HEK293 (cell line): Measurements from ENCODE around the gene NEXN.

ENCODE experiments used
- CTCF ChIA-PET: fragments of 350-600 bp; formaldehyde crosslinking; extraction: SDS; loops from one replicate; lab custom pipeline; 2021; ENCODE audit warnings: antibody characterized with exemption; lab: Yijun Ruan, JAX
- POLR2A ChIA-PET: fragments of 300-600 bp; formaldehyde crosslinking; extraction: SDS; loops from one replicate; lab custom pipeline; 2020; ENCODE audit warnings: antibody characterized with exemption, inconsistent platforms; lab: Yijun Ruan, JAX
- H3K27ac ChIP-seq: fragments of 200-500 bp; sonication (Bioruptor generic); 2 replicates; pipeline ENCODE4 v1.5.1; 2014; ENCODE audit warnings: low read depth, low read length, control low read depth, inconsistent platforms; ENCODE audit errors: extremely low read depth
- H3K36me3 ChIP-seq, 2 experiments: fragments of 200-500 bp in 1 of 2; sonication (Bioruptor generic) in 1 of 2; 1 replicate in 1 of 2; 2 replicates in 1 of 2; pipeline ENCODE4 v1.5.1; 2014 to 2017; ENCODE audit warnings: inconsistent platforms in 2 of 2, low read length in 2 of 2; ENCODE audit not compliant: control insufficient read depth in 2 of 2, insufficient read depth in 1 of 2
- H3K4me1 ChIP-seq: fragments of 200-500 bp; sonication (Bioruptor generic); 2 replicates; pipeline ENCODE4 v1.5.1; 2014; ENCODE audit warnings: mild to moderate bottlenecking, low read length, inconsistent platforms; ENCODE audit not compliant: control insufficient read depth, insufficient read depth
- H3K4me3 ChIP-seq: 2 replicates; pipeline ENCODE4 v1.5.1; 2011; ENCODE audit warnings: low read depth, mild to moderate bottlenecking, control low read depth, low read length, moderate library complexity
- H3K9me3 ChIP-seq: fragments of 200-500 bp; sonication (Bioruptor generic); 2 replicates; pipeline ENCODE4 v1.5.1; 2014; ENCODE audit warnings: low read depth, low read length, inconsistent platforms; ENCODE audit not compliant: control insufficient read depth, insufficient read depth
- EGR2 ChIP-seq: fragments of 450-650 bp; formaldehyde crosslinking; IDR thresholded peaks from 2 replicates; pipeline ENCODE4 v1.5.1; 2016; ENCODE audit warnings: low read depth, missing biosample characterization, missing genetic modification characterization
- GLI4 ChIP-seq: fragments of 450-650 bp; formaldehyde crosslinking; IDR thresholded peaks from 2 replicates; pipeline ENCODE4 v1.5.1; 2016; ENCODE audit warnings: missing biosample characterization, missing genetic modification characterization
- HIC1 ChIP-seq: fragments of 450-650 bp; formaldehyde crosslinking; IDR thresholded peaks from 2 replicates; pipeline ENCODE4 v1.5.1; 2016; ENCODE audit warnings: missing biosample characterization, missing genetic modification characterization
- KLF8 ChIP-seq: fragments of 450-650 bp; formaldehyde crosslinking; IDR thresholded peaks from 2 replicates; pipeline ENCODE4 v1.5.1; 2016; ENCODE audit warnings: missing biosample characterization, missing genetic modification characterization
- REPIN1 ChIP-seq: fragments of 450-650 bp; formaldehyde crosslinking; IDR thresholded peaks from 2 replicates; pipeline ENCODE4 v1.5.1; 2017; ENCODE audit warnings: missing biosample characterization, missing genetic modification characterization, low read depth
- SALL2 ChIP-seq: fragments of 450-650 bp; formaldehyde crosslinking; IDR thresholded peaks from 2 replicates; pipeline ENCODE4 v1.5.0; 2017; ENCODE audit warnings: missing biosample characterization, mild to moderate bottlenecking, missing genetic modification characterization, borderline replicate concordance
- ZBTB1 ChIP-seq: fragments of 450-650 bp; formaldehyde crosslinking; IDR thresholded peaks from 2 replicates; pipeline ENCODE4 v1.5.1; 2016; ENCODE audit warnings: missing biosample characterization, missing genetic modification characterization
- ZFHX2 ChIP-seq: fragments of 450-650 bp; formaldehyde crosslinking; conservative IDR thresholded peaks from 2 replicates; pipeline ENCODE4 v1.5.1; 2016; ENCODE audit warnings: missing biosample characterization, missing genetic modification characterization
- ZNF140 ChIP-seq: fragments of 450-650 bp; formaldehyde crosslinking; IDR thresholded peaks from 2 replicates; pipeline ENCODE4 v1.5.1; 2016; ENCODE audit warnings: missing biosample characterization, missing genetic modification characterization
- ZNF174 ChIP-seq: fragments of 450-650 bp; formaldehyde crosslinking; IDR thresholded peaks from 2 replicates; pipeline ENCODE4 v1.5.0; 2017; ENCODE audit warnings: missing biosample characterization, mild to moderate bottlenecking, missing genetic modification characterization
- ZNF19 ChIP-seq: fragments of 450-650 bp; formaldehyde crosslinking; IDR thresholded peaks from 2 replicates; pipeline ENCODE4; 2016; ENCODE audit warnings: missing biosample characterization, missing genetic modification characterization, low read depth
- ZNF211 ChIP-seq: fragments of 450-650 bp; formaldehyde crosslinking; IDR thresholded peaks from 2 replicates; pipeline ENCODE4 v1.5.1; 2016; ENCODE audit warnings: low read depth, missing biosample characterization, missing genetic modification characterization
- ZNF223 ChIP-seq: fragments of 450-650 bp; formaldehyde crosslinking; IDR thresholded peaks from 2 replicates; pipeline ENCODE4 v1.5.1; 2016; ENCODE audit warnings: missing biosample characterization, missing genetic modification characterization
- ZNF24 ChIP-seq: fragments of 450-650 bp; formaldehyde crosslinking; IDR thresholded peaks from 2 replicates; pipeline ENCODE4 v1.5.1; 2016; ENCODE audit warnings: missing biosample characterization, missing genetic modification characterization
- ZNF266 ChIP-seq: fragments of 450-650 bp; formaldehyde crosslinking; IDR thresholded peaks from 2 replicates; pipeline ENCODE4 v1.5.1; 2016; ENCODE audit warnings: missing biosample characterization, missing genetic modification characterization, low read depth
- ZNF292 ChIP-seq: fragments of 450-650 bp; formaldehyde crosslinking; IDR thresholded peaks from 2 replicates; pipeline ENCODE4 v1.5.1; 2016; ENCODE audit warnings: low read depth, missing biosample characterization, missing genetic modification characterization, borderline replicate concordance
- ZNF335 ChIP-seq: fragments of 450-650 bp; formaldehyde crosslinking; conservative IDR thresholded peaks from 2 replicates; pipeline ENCODE4 v1.5.1; 2016; ENCODE audit warnings: missing biosample characterization, missing genetic modification characterization
- ZNF350 ChIP-seq: fragments of 450-650 bp; formaldehyde crosslinking; IDR thresholded peaks from 2 replicates; pipeline ENCODE4 v1.5.0; 2017; ENCODE audit warnings: missing biosample characterization, mild to moderate bottlenecking, missing genetic modification characterization
- ZNF549 ChIP-seq: fragments of 450-650 bp; IDR thresholded peaks from 2 replicates; pipeline ENCODE4 v1.5.1; 2018; ENCODE audit warnings: missing biosample characterization, missing genetic modification characterization, mild to moderate bottlenecking, inconsistent platforms, moderate library complexity
- ZNF555 ChIP-seq: fragments of 450-650 bp; formaldehyde crosslinking; conservative IDR thresholded peaks from 2 replicates; pipeline ENCODE4 v1.5.1; 2017; ENCODE audit warnings: missing biosample characterization, mild to moderate bottlenecking, missing genetic modification characterization, inconsistent platforms
- ZNF610 ChIP-seq: fragments of 450-650 bp; formaldehyde crosslinking; IDR thresholded peaks from 2 replicates; pipeline ENCODE4 v1.5.1; 2016; ENCODE audit warnings: missing biosample characterization, missing genetic modification characterization, borderline replicate concordance
- ZNF660 ChIP-seq: fragments of 450-650 bp; IDR thresholded peaks from 2 replicates; pipeline ENCODE4 v1.5.1; 2018; ENCODE audit warnings: missing biosample characterization, mild to moderate bottlenecking, missing genetic modification characterization
- ZNF791 ChIP-seq: fragments of 450-650 bp; formaldehyde crosslinking; IDR thresholded peaks from 2 replicates; pipeline ENCODE4 v1.5.1; 2016; ENCODE audit warnings: missing biosample characterization, missing genetic modification characterization
- ZNF837 ChIP-seq: fragments of 450-650 bp; formaldehyde crosslinking; IDR thresholded peaks from 2 replicates; pipeline ENCODE4 v1.5.1; 2016; ENCODE audit warnings: missing biosample characterization, missing genetic modification characterization
- TF ChIP-seq, protein P1 (sequence below): fragments of 450-650 bp; formaldehyde crosslinking; IDR thresholded peaks from 2 replicates; pipeline ENCODE4 v1.5.1; 2017; ENCODE audit warnings: missing biosample characterization, missing genetic modification characterization
- TF ChIP-seq, protein P2 (sequence below): fragments of 450-650 bp; formaldehyde crosslinking; IDR thresholded peaks from 2 replicates; pipeline ENCODE4 v1.5.1; 2016; ENCODE audit warnings: missing biosample characterization, missing genetic modification characterization

NEXN gene

GRCh38 chr1:77954521-77954920, 66.1 kb downstream of the NEXN start:
- TF ChIP-seq GLI4 (tag by site-specific recombination) (no peak), ZNF549 (no peak), ZNF292 (no peak), ZNF24 (tag by site-specific recombination) (no peak), KLF8 (tag by site-specific recombination) (no peak), ZNF174 (no peak), ZNF837 (tag by site-specific recombination) (no peak), HIC1 (tag by site-specific recombination) (no peak), ZNF791 (no peak)
- Histone ChIP-seq H3K36me3 (peaks cover 86 to 98% of the 10 kb centered on the region in 2 experiments), H3K9me3 (no peaks in the 10 kb centered on the region), H3K27ac (no peak overlapping the region), H3K4me3 (no peak overlapping the region), H3K4me1 (no peaks in the 10 kb centered on the region)
- POLR2A ChIA-PET: no interaction called here
- CTCF ChIA-PET: no interaction called here

- peaks cover 88 to 98% of the 10 kb centered on the region in 2 experiments for H3K36me3 ChIP-seq
- H3K4me3 ChIP-seq: no peak overlapping the region
- no peaks in the 10 kb centered on the region for H3K4me1 ChIP-seq
- POLR2A ChIA-PET: interaction anchor here (1.0 kb wide), 1 partner anchor 23 kb away, joined by 4 read pairs; the partner anchor contains the start of gene FUBP1
- CTCF ChIA-PET: interaction anchor here (0.6 to 0.8 kb wide), 3 partner anchors 9 to 159 kb away, joined by 3 read pairs; no protein-coding TSS in a partner anchor
- no peaks in the 10 kb centered on the region for H3K9me3 ChIP-seq
- H3K27ac ChIP-seq: no peak overlapping the region
- no peak for TF ChIP-seq SALL2 (tag by site-specific recombination)
Observed at GRCh38 chr1:77955709-77956108, 67.3 kb downstream of the NEXN start.

- TF ChIP-seq ZNF610 (tag by site-specific recombination) (no peak), ZNF549 (no peak), REPIN1 (tag by site-specific recombination) (no peak), ZNF660 (no peak), ZNF19 (tag by site-specific recombination) (no peak), ZNF140 (no peak)
- POLR2A ChIA-PET: interaction anchor here (1.2 kb wide), 1 partner anchor 48 kb away, joined by 3 read pairs; the partner anchor contains the start of gene DNAJB4
- H3K4me3 ChIP-seq: no peak overlapping the region
- no peaks in the 10 kb centered on the region for H3K9me3 ChIP-seq
- H3K4me1 ChIP-seq: no peaks in the 10 kb centered on the region
- CTCF ChIA-PET: interaction anchor here (0.8 kb wide), 1 partner anchor 8 kb away, joined by 3 read pairs; no protein-coding TSS in a partner anchor
- peaks cover 84 to 98% of the 10 kb centered on the region in 2 experiments for H3K36me3 ChIP-seq
- H3K27ac ChIP-seq: no peak overlapping the region
Observed at GRCh38 chr1:77956464-77956863, 68.0 kb downstream of the NEXN start.

DNA sequence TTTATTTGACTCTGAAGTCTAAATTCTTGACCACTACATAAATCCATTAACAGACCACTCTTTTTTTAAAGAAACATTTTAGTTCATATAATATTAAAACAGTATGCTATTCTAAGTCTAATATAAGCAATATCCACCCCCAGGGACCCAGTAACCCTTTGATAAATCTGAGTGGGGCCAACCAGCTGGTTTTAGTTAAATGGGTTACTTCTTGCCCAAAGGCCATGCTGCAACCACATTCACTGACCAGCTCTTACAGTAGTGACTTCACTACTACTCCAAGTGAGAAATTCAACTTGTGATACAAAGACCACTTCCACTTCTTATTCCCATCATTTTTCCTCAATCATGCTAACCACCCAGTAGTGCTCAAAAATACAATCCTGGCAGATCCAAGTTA, 70.0 kb downstream of the NEXN start:
- CTCF ChIA-PET: no interaction called here
- TF ChIP-seq ZNF335 (tag by site-specific recombination) (no peak), ZNF211 (tag by site-specific recombination) (no peak), ZFHX2 (tag by site-specific recombination) (no peak), SALL2 (tag by site-specific recombination) (no peak), ZNF555 (no peak), ZBTB1 (tag by site-specific recombination) (no peak), ZNF223 (no peak), ZNF266 (tag by site-specific recombination) (no peak), ZNF350 (tag by site-specific recombination) (no peak), EGR2 (tag by site-specific recombination) (no peak)
- TF ChIP-seq, protein P1, sequence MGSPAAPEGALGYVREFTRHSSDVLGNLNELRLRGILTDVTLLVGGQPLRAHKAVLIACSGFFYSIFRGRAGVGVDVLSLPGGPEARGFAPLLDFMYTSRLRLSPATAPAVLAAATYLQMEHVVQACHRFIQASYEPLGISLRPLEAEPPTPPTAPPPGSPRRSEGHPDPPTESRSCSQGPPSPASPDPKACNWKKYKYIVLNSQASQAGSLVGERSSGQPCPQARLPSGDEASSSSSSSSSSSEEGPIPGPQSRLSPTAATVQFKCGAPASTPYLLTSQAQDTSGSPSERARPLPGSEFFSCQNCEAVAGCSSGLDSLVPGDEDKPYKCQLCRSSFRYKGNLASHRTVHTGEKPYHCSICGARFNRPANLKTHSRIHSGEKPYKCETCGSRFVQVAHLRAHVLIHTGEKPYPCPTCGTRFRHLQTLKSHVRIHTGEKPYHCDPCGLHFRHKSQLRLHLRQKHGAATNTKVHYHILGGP (tag by site-specific recombination): no peak
- TF ChIP-seq, protein P2, sequence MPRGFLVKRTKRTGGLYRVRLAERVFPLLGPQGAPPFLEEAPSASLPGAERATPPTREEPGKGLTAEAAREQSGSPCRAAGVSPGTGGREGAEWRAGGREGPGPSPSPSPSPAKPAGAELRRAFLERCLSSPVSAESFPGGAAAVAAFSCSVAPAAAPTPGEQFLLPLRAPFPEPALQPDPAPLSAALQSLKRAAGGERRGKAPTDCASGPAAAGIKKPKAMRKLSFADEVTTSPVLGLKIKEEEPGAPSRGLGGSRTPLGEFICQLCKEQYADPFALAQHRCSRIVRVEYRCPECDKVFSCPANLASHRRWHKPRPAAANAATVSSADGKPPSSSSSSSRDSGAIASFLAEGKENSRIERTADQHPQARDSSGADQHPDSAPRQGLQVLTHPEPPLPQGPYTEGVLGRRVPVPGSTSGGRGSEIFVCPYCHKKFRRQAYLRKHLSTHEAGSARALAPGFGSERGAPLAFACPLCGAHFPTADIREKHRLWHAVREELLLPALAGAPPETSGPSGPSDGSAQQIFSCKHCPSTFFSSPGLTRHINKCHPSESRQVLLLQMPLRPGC: no peak

More for the DNA sequence above, 70.0 kb downstream of the NEXN start:
- Histone ChIP-seq H3K4me1 (no peaks in the 10 kb centered on the region), H3K27ac (no peak overlapping the region), H3K36me3 (peaks cover 86 to 99% of the 10 kb centered on the region in 2 experiments), H3K4me3 (no peak overlapping the region), H3K9me3 (no peaks in the 10 kb centered on the region)
- POLR2A ChIA-PET: no interaction called here
